Measurements from ENCODE around the gene PSMD12.
A peak's percentile ranks its signal among the peaks of the same experiment; 100 is the strongest.

PSMD12 gene

DNA sequence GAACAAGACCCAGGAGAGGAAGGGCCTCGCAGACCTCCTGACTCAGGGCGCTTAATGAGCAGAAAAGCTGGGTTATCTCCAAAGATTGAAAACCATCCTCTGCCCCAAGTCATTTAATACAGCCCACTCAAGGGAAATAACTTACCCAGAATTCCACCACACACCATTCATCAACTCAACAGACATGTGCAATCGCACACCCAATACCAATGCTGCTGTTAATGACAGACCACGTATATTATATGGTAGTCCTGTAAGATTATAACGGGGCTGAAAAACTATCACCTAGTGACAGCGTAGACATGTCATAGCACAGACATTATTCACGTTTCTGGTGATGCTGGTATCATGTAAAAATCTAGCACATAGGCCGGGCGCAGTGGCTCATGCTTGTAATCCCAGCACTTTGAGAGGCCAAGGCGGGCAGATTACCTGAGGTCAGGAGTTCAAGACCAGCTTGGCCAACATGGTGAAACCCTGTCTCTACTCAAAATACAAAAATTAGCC, 68.9 kb downstream of the PSMD12 start:
- no peak for DNase-seq

DNA sequence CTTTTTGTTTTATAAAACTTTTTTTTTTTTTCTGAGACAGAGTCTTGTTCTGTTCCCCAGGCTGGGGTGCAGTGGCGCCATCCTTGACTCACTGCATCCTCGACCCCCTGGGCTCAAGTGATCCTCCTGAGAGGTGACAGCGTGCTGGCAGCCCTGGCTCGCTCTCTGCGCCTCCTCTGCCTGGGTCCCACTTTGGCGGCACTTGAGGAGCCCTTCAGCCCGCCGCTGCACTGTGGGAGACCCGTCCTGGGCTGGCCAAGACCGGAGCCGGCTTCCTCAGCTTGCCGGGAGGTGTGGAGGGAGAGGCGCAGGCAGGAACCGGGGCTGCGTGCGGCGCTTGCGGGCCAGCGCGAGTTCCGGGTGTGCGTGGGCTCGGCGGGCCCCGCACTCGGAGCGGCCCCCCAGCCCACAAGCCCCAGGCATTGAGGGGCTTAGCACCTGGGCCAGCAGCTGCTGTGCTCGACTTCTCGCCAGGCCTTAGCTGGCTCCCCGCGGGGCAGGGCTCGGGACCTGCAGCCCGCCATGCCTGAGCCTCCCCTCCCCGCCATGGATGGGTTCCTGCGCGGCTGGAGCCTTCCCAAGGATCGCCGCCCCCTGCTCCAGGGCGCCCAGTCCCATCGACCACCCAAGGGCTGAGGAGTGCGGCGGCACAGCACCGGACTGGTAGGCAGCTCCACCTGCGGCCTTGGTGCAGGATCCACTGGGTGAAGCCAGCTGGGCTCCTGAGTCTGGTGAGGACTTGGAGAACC, 71.8 kb downstream of the PSMD12 start:
- no peak for DNase-seq

DNA sequence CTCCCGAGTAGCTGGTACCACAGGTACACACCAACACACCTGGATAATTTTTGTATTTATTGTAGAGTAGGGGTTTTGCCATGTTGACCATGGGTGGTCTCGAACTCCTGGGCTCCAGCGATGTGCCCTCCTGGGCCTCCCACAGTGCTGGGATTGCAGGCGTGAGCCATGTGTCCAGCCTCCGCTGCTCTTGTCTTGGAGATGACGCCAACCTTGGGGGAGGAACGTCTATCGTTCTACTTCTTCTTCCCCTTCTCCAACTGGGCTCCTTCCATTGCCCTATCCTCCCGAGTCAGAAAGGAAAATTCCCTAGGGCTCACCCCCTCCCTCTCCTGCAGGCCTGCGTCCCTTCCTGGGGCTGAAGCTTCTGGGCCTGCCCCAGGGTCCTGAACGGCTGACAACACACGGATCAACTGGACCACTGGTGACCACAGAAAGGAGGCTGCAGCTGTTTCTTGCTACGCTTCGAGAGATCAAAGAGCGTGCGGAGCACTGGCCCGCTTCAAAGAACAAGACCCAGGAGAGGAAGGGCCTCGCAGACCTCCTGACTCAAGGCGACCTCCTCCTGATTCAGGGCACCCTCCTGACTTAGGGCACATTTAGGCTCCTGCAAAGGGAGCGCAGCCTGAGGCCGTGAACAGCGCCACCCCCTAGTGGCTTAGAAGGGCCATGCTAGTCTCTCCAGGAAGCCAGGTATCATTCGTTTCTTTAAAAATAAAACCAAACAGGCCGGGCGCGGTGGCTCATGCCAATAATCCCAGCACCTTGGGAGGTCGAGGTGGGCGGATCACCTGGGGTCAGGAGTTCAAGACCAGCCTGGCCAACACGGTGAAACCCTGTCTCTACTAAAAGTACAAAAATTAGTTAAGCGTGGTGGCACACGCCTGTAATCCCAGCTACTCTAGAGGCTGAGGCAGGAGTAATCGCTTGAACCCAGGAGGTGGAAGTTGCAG, 72.8 kb downstream of the PSMD12 start:
- DNase-seq: peak; percentile 79

DNA sequence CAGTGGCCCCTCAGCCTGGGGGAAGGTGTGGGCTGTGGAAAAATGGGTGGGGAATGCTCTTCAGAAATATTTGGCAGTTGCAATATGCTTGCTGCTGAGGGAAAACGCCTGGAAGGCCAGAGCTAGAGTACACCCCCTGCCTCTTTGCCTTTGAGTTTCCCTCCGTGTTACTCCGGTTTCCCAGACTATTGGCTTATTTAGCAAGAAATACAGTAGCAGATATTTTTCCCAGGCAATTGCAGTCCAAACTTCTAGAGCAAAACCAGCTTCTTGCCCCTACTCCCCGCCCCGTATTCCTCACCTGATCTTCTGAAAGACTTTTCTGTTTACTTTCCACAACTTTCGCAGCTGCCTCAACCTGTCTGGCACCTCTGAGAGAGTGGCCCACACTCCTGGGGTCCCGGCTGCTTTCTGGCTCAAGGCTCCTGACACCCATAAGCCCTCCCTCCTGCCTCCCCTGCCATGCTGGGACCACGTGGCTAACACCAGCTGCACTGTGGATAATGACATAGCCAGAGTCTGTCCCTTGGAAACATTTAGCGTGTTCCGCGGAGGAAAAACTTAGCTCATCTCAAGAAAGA, 75.6 kb downstream of the PSMD12 start:
- no peak for DNase-seq

DNA sequence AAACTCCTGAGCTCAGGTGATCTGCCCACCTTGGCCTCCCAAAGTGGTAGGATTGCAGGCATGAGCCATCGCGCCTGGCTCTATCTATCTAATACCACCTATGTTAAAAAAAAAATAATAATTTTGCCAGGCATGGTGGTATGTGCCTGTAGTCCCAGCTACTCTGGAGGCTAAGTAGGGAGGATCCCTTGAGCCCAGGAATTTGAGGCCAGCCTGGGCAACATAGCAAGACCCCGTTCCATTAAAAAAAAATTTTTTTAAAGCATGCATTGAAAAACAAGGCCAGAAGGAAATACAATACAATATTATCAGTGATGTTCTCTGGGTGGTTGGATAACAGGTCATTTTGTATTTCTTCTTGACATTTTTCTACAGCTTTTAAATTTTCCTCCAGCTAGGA, 76.1 kb downstream of the PSMD12 start:
- DNase-seq: no peak

DNA sequence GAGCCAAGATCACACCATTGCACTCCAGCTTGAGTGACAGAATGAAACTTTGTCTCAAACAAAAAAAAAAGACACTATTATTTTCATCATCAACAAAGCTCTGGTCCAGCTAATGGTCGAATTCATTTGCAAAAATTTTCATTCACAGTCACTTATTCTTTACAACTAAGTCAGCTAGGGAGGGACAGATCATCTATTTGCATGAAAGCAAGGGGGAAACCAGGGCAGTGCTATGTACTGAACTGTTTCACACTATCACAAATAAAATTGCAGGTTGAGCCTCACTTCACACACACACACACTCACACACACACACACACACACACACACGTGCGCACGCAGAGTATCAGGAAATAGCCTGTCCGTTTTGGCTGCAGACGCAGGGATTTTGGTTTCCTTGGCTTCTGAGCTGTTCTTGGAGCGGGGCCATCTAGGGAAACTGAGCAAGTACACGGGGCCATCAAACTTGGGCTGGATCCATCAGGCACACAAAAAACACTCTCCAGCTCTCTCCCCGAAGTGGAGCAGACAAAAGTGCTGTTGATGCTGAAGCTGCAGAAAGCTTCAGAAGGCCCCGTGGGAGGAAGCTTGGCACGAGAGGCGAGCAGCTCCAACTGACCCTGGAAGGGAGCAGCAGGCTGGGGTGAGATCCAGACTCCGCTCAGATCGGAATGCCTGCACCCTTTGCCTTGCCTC, 77.0 kb downstream of the PSMD12 start:
- DNase-seq: no peak
